Fibroblast of lung (primary cell): Measurements from ENCODE around the gene P3H4.

ENCODE experiments used
- CTCF ChIP-seq, 2 donors: IDR thresholded peaks in 1 of 2; conservative IDR thresholded peaks in 1 of 2; 1 replicate in 1 of 2; 2 replicates in 1 of 2; pipeline ENCODE4 v1.5.1; 2011 to 2012; ENCODE audit warnings: low read length in 2 of 2, control low read depth in 1 of 2, inconsistent platforms in 1 of 2, low read depth in 1 of 2, mild to moderate bottlenecking in 1 of 2
- EZH2 ChIP-seq: IDR thresholded peaks from 2 replicates; pipeline ENCODE4 v1.5.1; 2012; ENCODE audit warnings: low read length, control low read depth, mild to moderate bottlenecking; ENCODE audit errors: missing control alignments

GRCh38 chr17:41799366-41799765 is 12.4 kb downstream of the P3H4 start:
- TF ChIP-seq CTCF (conservative IDR thresholded peaks at IDR 0.05 in 1 of 2, IDR thresholded peaks at IDR 0.05 in 1 of 2; ENCODE audit: low read depth in 1 of 2, low read length in 2 of 2) = no peak
- TF ChIP-seq EZH2 = no peak
